Epithelial cell of proximal tubule (primary cell): ENCODE measurements around the gene ACACA. TPM values are rescaled to one million over a fixed set of nuclear protein-coding genes. Genes with fewer than 3 reads are reported as not detected.

ENCODE experiments used
- DNase-seq: peaks from one replicate; pipeline ENCODE4 v3.0.0-alpha.2; 2011; ENCODE audit warnings: low read depth
- H3K4me3 ChIP-seq: 2 replicates; pipeline ENCODE4 v1.5.1; 2011; ENCODE audit warnings: low read depth, mild to moderate bottlenecking, low read length
- CTCF ChIP-seq: conservative IDR thresholded peaks from 2 replicates; pipeline ENCODE4 v1.5.1; 2012; ENCODE audit warnings: low read depth, mild to moderate bottlenecking, low read length
- total RNA-seq: library from RNA; depleted of rRNA; stranded (reverse); fragments of >200 nt; gene quantifications from 2 replicates; pipeline ENCODE4 v1.2.3, GENCODE V29; 2015

The ACACA gene
- total RNA-seq, 1 donor from 2014 or later: 26.4 TPM

GRCh38 chr17:37064206-37064605 lies 342.4 kb downstream of the ACACA start:
- TF ChIP-seq CTCF: no peak
- DNase-seq: no peak
- H3K4me3 ChIP-seq: no peak overlapping the region

- H3K4me3 ChIP-seq: no peak overlapping the region
- TF ChIP-seq CTCF: no peak
- DNase-seq: no peak
These were observed 344.6 kb downstream of the ACACA start for GRCh38 chr17:37062021-37062420.

- TF ChIP-seq CTCF: no peak
- no peak overlapping the region for H3K4me3 ChIP-seq
- no peak for DNase-seq
These were observed 345.7 kb downstream of the ACACA start for GRCh38 chr17:37060928-37061327.

GRCh38 chr17:37060094-37060493 lies 346.5 kb downstream of the ACACA start:
- no peak for TF ChIP-seq CTCF
- DNase-seq: no peak

GRCh38 chr17:37059493-37059892 lies 347.1 kb downstream of the ACACA start:
- no peak overlapping the region for H3K4me3 ChIP-seq
- no peak for TF ChIP-seq CTCF
- DNase-seq: no peak

More at GRCh38 chr17:37060094-37060493, 346.5 kb downstream of the ACACA start:
- H3K4me3 ChIP-seq: no peak overlapping the region

GRCh38 chr17:37056622-37057021 lies 350.0 kb downstream of the ACACA start:
- no peak for TF ChIP-seq CTCF
- no peak overlapping the region for H3K4me3 ChIP-seq
- DNase-seq: no peak

- no peak for DNase-seq
- TF ChIP-seq CTCF: no peak
- no peak overlapping the region for H3K4me3 ChIP-seq
These were observed 351.7 kb downstream of the ACACA start for GRCh38 chr17:37054894-37055293.
